ENCODE results near the gene BHLHE23. TPM values are rescaled to one million over a fixed set of nuclear protein-coding genes. Genes with fewer than 3 reads are reported as not detected.

BHLHE23 gene
- total and polyA plus RNA-seq, 2 donors from 2014 or later, result not detected

- peaks cover 23% of the 10 kb centered on the region for H3K27me3 ChIP-seq (ENCODE audit: control insufficient read depth, insufficient read depth, low read length)
- no peaks in the 10 kb centered on the region for H3K4me1 ChIP-seq (ENCODE audit: control insufficient read depth in 2 of 3, insufficient read depth in 2 of 3, low read depth in 1 of 3, low read length in 3 of 3)
- no peak overlapping the region for H3K9ac ChIP-seq (ENCODE audit: low read length in 3 of 3)
- H3K9me3 ChIP-seq (ENCODE audit: control insufficient read depth in 2 of 3, insufficient read depth in 1 of 3, low read length in 3 of 3), result no peaks in the 10 kb centered on the region
- H3K4me3 ChIP-seq (ENCODE audit: low read length in 3 of 3), result no peak overlapping the region
- DNase-seq (peak in 1 of 5 donors; percentile 61), FAIRE-seq (no peak)
- intact Hi-C loops (cut with DNase I), result no loop called here
- TF ChIP-seq CTCF (IDR thresholded peaks at IDR 0.05; ENCODE audit: borderline replicate concordance, extremely low read depth, insufficient read depth), result no peak
- H3K36me3 ChIP-seq (ENCODE audit: control insufficient read depth in 2 of 3, insufficient read depth in 3 of 3, low read length in 3 of 3), result no peaks in the 10 kb centered on the region
- H3K27ac ChIP-seq (ENCODE audit: low read depth in 2 of 2, low read length in 2 of 2), result no peak overlapping the region
Observed at GRCh38 chr20:62995898-62996595, 10.7 kb downstream of the BHLHE23 start.

- no peak overlapping the region for H3K27ac ChIP-seq (ENCODE audit: low read depth in 2 of 2, low read length in 2 of 2)
- no peak for DNase-seq
- no peak for TF ChIP-seq CTCF (IDR thresholded peaks at IDR 0.05; ENCODE audit: borderline replicate concordance, extremely low read depth, insufficient read depth)
- no peaks in the 10 kb centered on the region for H3K9me3 ChIP-seq (ENCODE audit: control insufficient read depth in 2 of 3, insufficient read depth in 1 of 3, low read length in 3 of 3)
- intact Hi-C loops (cut with DNase I), result no loop called here
- no peaks in the 10 kb centered on the region for H3K36me3 ChIP-seq (ENCODE audit: control insufficient read depth in 2 of 3, insufficient read depth in 3 of 3, low read length in 3 of 3)
- peaks cover 18% of the 10 kb centered on the region for H3K27me3 ChIP-seq (ENCODE audit: control insufficient read depth, insufficient read depth, low read length)
- no peak overlapping the region for H3K4me3 ChIP-seq (ENCODE audit: low read length in 3 of 3)
- no peak for FAIRE-seq
- no peak overlapping the region for H3K9ac ChIP-seq (ENCODE audit: low read length in 3 of 3)
- no peaks in the 10 kb centered on the region for H3K4me1 ChIP-seq (ENCODE audit: control insufficient read depth in 2 of 3, insufficient read depth in 2 of 3, low read depth in 1 of 3, low read length in 3 of 3)
Observed at GRCh38 chr20:62995481-62995880, 11.3 kb downstream of the BHLHE23 start.

GRCh38 chr20:62994869-62995281 is 11.9 kb downstream of the BHLHE23 start:
- no peak overlapping the region for H3K9ac ChIP-seq (ENCODE audit: low read length in 3 of 3)
- no peak overlapping the region for H3K27ac ChIP-seq (ENCODE audit: low read depth in 2 of 2, low read length in 2 of 2)
- FAIRE-seq (no peak), DNase-seq (no peak)
- no peaks in the 10 kb centered on the region for H3K9me3 ChIP-seq (ENCODE audit: control insufficient read depth in 2 of 3, insufficient read depth in 1 of 3, low read length in 3 of 3)
- no peak for TF ChIP-seq CTCF (IDR thresholded peaks at IDR 0.05; ENCODE audit: borderline replicate concordance, extremely low read depth, insufficient read depth)
- intact Hi-C loops (cut with DNase I), result no loop called here
- peaks cover 18% of the 10 kb centered on the region for H3K27me3 ChIP-seq (ENCODE audit: control insufficient read depth, insufficient read depth, low read length)
- no peaks in the 10 kb centered on the region for H3K4me1 ChIP-seq (ENCODE audit: control insufficient read depth in 2 of 3, insufficient read depth in 2 of 3, low read depth in 1 of 3, low read length in 3 of 3)
- H3K36me3 ChIP-seq (ENCODE audit: control insufficient read depth in 2 of 3, insufficient read depth in 3 of 3, low read length in 3 of 3), result no peaks in the 10 kb centered on the region
- no peak overlapping the region for H3K4me3 ChIP-seq (ENCODE audit: low read length in 3 of 3)

All from kidney (tissue), 14 donors.